Calu3 (cell line): Measurements from ENCODE around the gene KHNYN. TPM values are rescaled to one million over a fixed set of nuclear protein-coding genes. Genes with fewer than 3 reads are reported as not detected.

ENCODE experiments used
- Bru-seq: library from RNA; stranded (reverse); fragments of 400-500 nt; gene quantifications from one replicate; lab custom pipeline; 2021; lab: Mats Ljungman, UMichigan
- BruChase-seq, 2 experiments: library from RNA; stranded (reverse); fragments of 400-500 nt; gene quantifications; one replicate each; lab custom pipeline; 2021; lab: Mats Ljungman, UMichigan
- BruUV-seq: library from RNA; stranded (reverse); fragments of 400-500 nt; replicated peaks from 2 replicates; lab custom pipeline; 2021; lab: Mats Ljungman, UMichigan
- CTCF ChIA-PET: fragments of 300-600 bp; sonication (Branson Sonifier 250); formaldehyde crosslinking; loops from one replicate; lab custom pipeline; 2022; ENCODE audit warnings: antibody characterized with exemption; lab: Charles Lee
- DNase-seq: peaks from one replicate; pipeline ENCODE4 v3.0.0; 2022
- H3K27ac Mint-ChIP-seq: one replicate; pipeline ENCODE4 v1.8.0; 2022; ENCODE audit warnings: mixed read lengths; ENCODE audit not compliant: unreplicated experiment
- H3K27me3 Mint-ChIP-seq: one replicate; pipeline ENCODE4 v1.8.0; 2022; ENCODE audit warnings: mixed read lengths; ENCODE audit not compliant: unreplicated experiment
- H3K36me3 Mint-ChIP-seq: one replicate; pipeline ENCODE4 v1.8.0; 2022; ENCODE audit warnings: mild to moderate bottlenecking, moderate library complexity, mixed read lengths; ENCODE audit not compliant: insufficient read depth, unreplicated experiment
- H3K4me1 Mint-ChIP-seq: one replicate; pipeline ENCODE4 v1.8.0; 2022; ENCODE audit warnings: mild to moderate bottlenecking, low read depth, mixed read lengths; ENCODE audit not compliant: unreplicated experiment
- H3K4me3 Mint-ChIP-seq: one replicate; pipeline ENCODE4 v1.8.0; 2022; ENCODE audit warnings: mild to moderate bottlenecking, low read depth, moderate library complexity, mixed read lengths; ENCODE audit not compliant: unreplicated experiment
- H3K9me3 Mint-ChIP-seq: one replicate; pipeline ENCODE4 v1.8.0; 2022; ENCODE audit warnings: low read depth, mixed read lengths; ENCODE audit not compliant: unreplicated experiment
- intact Hi-C: fragments of 100-400 bp; cut with micrococcal nuclease; formaldehyde crosslinking; loops from one replicate; pipeline ENCODE4 v1.10.0; 2022; ENCODE audit not compliant: unreplicated experiment
- long read RNA-seq: library from polyadenylated mRNA; stranded (forward); transcript quantifications from one replicate; pipeline ENCODE4 v2.0.0, GENCODE V29; 2022
- total RNA-seq: library from RNA; stranded (reverse); gene quantifications from 2 replicates; pipeline ENCODE4 v1.2.3, GENCODE V29; 2022
- TF ChIP-seq, protein P1 (sequence below): fragments of 200-600 bp; IDR thresholded peaks from one replicate; pipeline ENCODE4 v1.8.0; 2022; ENCODE audit warnings: antibody characterized with exemption; ENCODE audit not compliant: unreplicated experiment

Gene KHNYN
- total RNA-seq: 47.6 and 54.6 TPM in 2 replicates
- Bru-seq, nascent RNA: percentile 84 among the genes with signal in this experiment
- percentile 90 among the genes with signal in this experiment for BruChase-seq, experiment 1, labeled RNA remaining after a 6-hour chase
- percentile 94 among the genes with signal in this experiment for BruChase-seq, experiment 2, labeled RNA remaining after a 2-hour chase
- long read RNA-seq, transcript KHNYN-202 (8 exons, 3,359 nt): major isoform, 8 of 25 reads
- long read RNA-seq, partial matches to known transcripts: 5 of 25 reads
- long read RNA-seq, other reads (novel, unspliced or antisense): 10 of 25 reads

DNA sequence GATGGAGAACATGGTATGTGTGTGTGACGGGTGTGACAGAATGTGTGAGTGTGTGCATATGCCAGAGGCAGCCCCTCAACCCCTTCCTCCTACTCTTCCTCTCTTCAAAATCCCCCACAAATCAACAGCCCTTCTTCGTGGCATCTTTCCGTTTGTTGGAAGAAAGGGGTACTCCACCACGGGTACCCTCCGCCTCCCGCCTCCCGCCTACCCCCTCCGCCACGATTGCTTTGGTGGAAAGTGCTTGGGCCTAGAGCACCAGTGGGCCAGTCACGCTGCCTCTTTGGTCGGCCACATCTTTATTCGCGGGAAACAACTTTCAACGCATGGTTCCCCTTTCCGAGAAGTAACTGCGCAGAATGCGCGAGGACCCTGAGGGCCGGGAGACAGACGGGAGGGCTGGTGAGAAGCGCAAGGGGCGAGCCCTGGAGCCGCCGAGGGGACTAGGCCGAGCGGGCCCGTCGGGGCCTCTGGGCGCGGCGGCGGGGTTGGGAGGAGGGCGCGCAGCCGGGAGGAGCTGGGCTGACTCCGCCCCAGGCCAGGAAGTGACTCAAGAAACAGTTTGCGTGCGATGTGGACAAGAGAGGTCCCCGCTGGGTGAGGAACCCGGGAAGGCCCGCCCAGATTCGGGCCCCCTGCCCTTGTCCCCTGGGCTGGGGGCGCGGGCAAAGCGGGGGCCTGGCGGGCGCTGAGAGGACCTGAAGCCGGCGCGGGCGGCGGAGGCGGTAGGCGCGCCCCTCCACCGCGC is at the start of gene KHNYN, which contains the start of gene CBLN3:
TSS of gene KHNYN (plus strand) at position 560 of the 748 bp plus-strand sequence. CDS start 777 bp downstream, outside the sequence.
TSS of gene CBLN3 (minus strand) at position 274 of the 748 bp plus-strand sequence. CDS start 614 bp downstream, outside the sequence.
- Mint-ChIP-seq H3K9me3 (no peaks in the 10 kb centered on the region), H3K36me3 (peaks cover 45% of the 10 kb centered on the region), H3K4me3 (peak within 1 kb of the TSS; percentile 69), H3K4me1 (peaks cover 44% of the 10 kb centered on the region), H3K27me3 (no peaks in the 10 kb centered on the region), H3K27ac (peak within 1 kb of the TSS; percentile 66)
- intact Hi-C loops: loop anchor here (2.0 kb wide), 1 partner anchor 37 kb away; no protein-coding TSS in a partner anchor
- BruUV-seq: TSS peak; percentile 71
- CTCF ChIA-PET: interaction anchor here (1.0 to 3.0 kb wide), 6 partner anchors 13 to 122 kb away, joined by 3 to 53 read pairs (median 6); partner anchors contain the start of genes CIDEB and SDR39U1
- peak; percentile 90 for DNase-seq
- TF ChIP-seq, protein P1, sequence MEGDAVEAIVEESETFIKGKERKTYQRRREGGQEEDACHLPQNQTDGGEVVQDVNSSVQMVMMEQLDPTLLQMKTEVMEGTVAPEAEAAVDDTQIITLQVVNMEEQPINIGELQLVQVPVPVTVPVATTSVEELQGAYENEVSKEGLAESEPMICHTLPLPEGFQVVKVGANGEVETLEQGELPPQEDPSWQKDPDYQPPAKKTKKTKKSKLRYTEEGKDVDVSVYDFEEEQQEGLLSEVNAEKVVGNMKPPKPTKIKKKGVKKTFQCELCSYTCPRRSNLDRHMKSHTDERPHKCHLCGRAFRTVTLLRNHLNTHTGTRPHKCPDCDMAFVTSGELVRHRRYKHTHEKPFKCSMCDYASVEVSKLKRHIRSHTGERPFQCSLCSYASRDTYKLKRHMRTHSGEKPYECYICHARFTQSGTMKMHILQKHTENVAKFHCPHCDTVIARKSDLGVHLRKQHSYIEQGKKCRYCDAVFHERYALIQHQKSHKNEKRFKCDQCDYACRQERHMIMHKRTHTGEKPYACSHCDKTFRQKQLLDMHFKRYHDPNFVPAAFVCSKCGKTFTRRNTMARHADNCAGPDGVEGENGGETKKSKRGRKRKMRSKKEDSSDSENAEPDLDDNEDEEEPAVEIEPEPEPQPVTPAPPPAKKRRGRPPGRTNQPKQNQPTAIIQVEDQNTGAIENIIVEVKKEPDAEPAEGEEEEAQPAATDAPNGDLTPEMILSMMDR: no peak

DNA sequence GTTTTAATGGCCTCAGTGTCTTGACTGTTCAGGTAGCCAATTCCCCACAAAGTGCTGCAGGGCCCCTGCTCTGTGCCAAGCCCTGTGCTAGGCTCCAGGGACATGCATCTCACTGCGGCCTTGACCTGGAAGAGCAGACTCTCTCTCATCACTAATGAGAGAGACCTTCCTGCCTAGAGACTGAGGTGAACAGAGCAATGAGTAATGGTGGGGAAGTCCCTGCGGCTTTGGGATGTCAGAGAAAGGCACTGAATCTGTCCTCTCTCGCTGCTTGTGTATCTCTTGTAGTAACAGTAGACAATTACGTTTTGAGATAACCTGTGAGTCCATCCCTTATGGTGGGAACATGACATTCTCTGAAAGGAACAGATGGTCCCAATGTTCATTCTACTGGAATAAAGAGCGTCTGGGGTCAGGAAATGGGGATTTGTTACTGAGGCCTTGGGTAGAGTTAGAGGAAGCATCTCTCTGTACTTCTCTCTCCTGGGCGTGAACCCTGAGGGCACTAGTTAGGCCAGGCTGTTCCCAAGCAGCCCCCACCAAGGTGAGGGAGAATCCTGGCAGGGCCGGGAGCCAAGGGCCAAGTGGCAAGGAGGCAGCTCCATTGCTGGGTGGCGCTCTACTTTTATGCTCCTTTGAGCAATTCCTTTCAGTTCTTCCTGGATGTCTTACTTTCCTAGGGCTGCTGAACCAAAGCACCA is 48.2 kb upstream of the KHNYN start:
- CTCF ChIA-PET: no interaction called here

DNA sequence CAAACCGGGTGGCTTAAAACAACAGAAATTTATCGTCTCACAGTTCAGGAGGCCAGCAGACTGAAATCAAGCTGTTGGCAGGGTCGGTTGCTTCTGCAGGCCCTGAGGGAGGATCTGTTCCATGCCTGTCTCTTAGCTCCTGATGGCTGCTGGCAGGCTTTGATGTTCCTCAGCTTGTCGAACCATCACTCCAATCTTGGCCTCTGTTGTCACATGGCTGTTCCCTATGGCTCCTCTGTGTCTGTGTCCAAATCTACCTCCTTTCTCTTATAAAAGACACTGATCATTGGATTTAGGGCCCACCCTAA is 47.7 kb upstream of the KHNYN start:
- BruUV-seq: no TSS peak
- TF ChIP-seq, protein P1: no peak
- Mint-ChIP-seq H3K4me3 (no peak overlapping the region), H3K9me3 (no peaks in the 10 kb centered on the region), H3K36me3 (no peaks in the 10 kb centered on the region), H3K27ac (no peak overlapping the region), H3K4me1 (no peaks in the 10 kb centered on the region), H3K27me3 (no peaks in the 10 kb centered on the region)
- intact Hi-C loops: no loop called here
- DNase-seq: no peak
- CTCF ChIA-PET: no interaction called here

More for the DNA sequence above, 48.2 kb upstream of the KHNYN start:
- no peaks in the 10 kb centered on the region for H3K4me1 Mint-ChIP-seq
- intact Hi-C loops: no loop called here
- H3K27me3 Mint-ChIP-seq: no peaks in the 10 kb centered on the region
- DNase-seq: no peak
- H3K9me3 Mint-ChIP-seq: no peaks in the 10 kb centered on the region
- no TSS peak for BruUV-seq
- H3K4me3 Mint-ChIP-seq: no peak overlapping the region
- no peaks in the 10 kb centered on the region for H3K36me3 Mint-ChIP-seq
- H3K27ac Mint-ChIP-seq: no peak overlapping the region
- TF ChIP-seq, protein P1: no peak

DNA sequence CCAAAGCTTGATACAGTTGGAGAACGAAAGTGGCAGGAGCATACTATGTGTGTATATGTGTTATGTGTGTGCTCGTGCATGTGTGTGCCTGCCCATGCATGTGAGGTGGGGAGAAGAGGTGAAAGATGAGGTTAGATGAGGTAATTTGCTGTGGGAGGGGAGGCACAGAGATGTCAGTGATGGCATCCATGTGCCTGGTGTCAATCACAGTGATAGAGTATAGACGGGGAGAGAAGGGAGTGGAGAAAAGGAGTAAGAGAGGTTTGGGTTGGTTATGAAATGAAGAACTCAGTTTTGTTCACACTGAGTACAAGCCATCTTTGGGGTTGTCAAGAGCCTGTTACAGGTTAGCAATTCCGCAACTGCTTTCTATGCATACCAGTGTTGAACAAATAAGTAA is 45.6 kb upstream of the KHNYN start:
- CTCF ChIA-PET: interaction anchor here (0.6 kb wide), 1 partner anchor 249 kb away, joined by 4 read pairs; no protein-coding TSS in a partner anchor

More for the DNA sequence above, 45.6 kb upstream of the KHNYN start:
- Mint-ChIP-seq H3K4me1 (peaks cover 12% of the 10 kb centered on the region), H3K36me3 (no peaks in the 10 kb centered on the region), H3K27ac (no peak overlapping the region), H3K4me3 (no peak overlapping the region), H3K9me3 (no peaks in the 10 kb centered on the region), H3K27me3 (no peaks in the 10 kb centered on the region)
- no peak for DNase-seq
- TF ChIP-seq, protein P1: no peak
- BruUV-seq: no TSS peak
- intact Hi-C loops: no loop called here
